Heart left ventricle (tissue), 13 donors: ENCODE measurements around the gene RAB11FIP2.

ENCODE experiments used
- POLR2A ChIP-seq, 2 donors: fragments of 450-650 bp; IDR thresholded peaks; one replicate each; pipeline ENCODE4 v1.6.1; 2017; ENCODE audit warnings: antibody characterized with exemption in 2 of 2, mild to moderate bottlenecking in 2 of 2, moderate library complexity in 2 of 2
- TF ChIP-seq, protein P1 (sequence below), 12 donors: fragments of 200-600 bp; sonication (generic) in 4 of 12; IDR thresholded peaks; one replicate each; pipeline versions ENCODE4 v1.5.0 to v1.8.0; 2018 to 2022; ENCODE audit warnings: antibody characterized with exemption in 12 of 12, mild to moderate bottlenecking in 5 of 12
- donor health status: ischemic (EF 13 %, LVEDD 7.1; RV severe dilation, severe dysfunction).
- donor health status: DM: no; HTN: yes; CAD: no.
- donor health status: DM: no; HTN: no; CAD: no.
- donor health status: ischemic (EF 25% LVEDD 6.9; RV normal size, moderate dysfunction).
- donor health status: ischemic (EF 25% LVEDD 5.7; RV mildly dilated, moderate dysfunction).
- donor health status: ischemic (EF 35%, LVEDD 5.7; RV mildly dilated, moderate dysfunction).
- donor health status: nonischemic (EF 11% LVEDD 7.7; RV severe dilation, severe dysfunction).
- donor health status: DM: yes; HTN: yes; CAD: no.
- donor health status: PGD.
- donor health status: ischemic (EF 29% LVEDD 5.4; RV normal size, mild dysfunction).
- donor health status: nonischemic (EF 23%, LVEDD 6.1; RV moderate dilation, normal function).

DNA sequence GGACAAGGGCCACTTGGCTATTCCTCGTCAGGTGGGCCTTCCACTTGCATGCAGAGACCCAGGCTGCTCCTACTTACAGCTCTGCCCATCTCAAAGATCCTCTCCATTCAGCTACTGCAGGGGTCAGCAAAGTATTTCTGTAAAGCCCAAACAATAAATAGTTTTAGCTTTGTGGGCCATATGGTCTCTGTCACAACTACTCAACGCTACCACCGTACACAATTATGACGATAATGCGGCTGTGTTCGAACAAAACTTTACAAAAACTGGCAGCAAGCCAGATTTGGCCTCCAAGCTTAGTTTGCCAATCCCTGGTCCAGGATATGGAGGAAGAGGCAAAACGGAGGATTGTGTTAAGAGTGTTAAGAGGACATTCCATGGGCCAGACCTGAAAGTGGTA is 12.8 kb downstream of the RAB11FIP2 start:
- TF ChIP-seq, protein P1, sequence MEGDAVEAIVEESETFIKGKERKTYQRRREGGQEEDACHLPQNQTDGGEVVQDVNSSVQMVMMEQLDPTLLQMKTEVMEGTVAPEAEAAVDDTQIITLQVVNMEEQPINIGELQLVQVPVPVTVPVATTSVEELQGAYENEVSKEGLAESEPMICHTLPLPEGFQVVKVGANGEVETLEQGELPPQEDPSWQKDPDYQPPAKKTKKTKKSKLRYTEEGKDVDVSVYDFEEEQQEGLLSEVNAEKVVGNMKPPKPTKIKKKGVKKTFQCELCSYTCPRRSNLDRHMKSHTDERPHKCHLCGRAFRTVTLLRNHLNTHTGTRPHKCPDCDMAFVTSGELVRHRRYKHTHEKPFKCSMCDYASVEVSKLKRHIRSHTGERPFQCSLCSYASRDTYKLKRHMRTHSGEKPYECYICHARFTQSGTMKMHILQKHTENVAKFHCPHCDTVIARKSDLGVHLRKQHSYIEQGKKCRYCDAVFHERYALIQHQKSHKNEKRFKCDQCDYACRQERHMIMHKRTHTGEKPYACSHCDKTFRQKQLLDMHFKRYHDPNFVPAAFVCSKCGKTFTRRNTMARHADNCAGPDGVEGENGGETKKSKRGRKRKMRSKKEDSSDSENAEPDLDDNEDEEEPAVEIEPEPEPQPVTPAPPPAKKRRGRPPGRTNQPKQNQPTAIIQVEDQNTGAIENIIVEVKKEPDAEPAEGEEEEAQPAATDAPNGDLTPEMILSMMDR (IDR thresholded peaks at IDR 0.05): no peak
- no peak for TF ChIP-seq POLR2A (IDR thresholded peaks at IDR 0.05)
